ENCODE measurements around the gene ENOX1.

- no peak for TF ChIP-seq POLR2A (IDR thresholded peaks at IDR 0.05)
- no peak for TF ChIP-seq CTCF (IDR thresholded peaks at IDR 0.05)
These were observed 424.2 kb downstream of the ENOX1 start for GRCh38 chr13:43362556-43362955.
